Measurements from ENCODE around the gene NFASC.

The NFASC gene

DNA sequence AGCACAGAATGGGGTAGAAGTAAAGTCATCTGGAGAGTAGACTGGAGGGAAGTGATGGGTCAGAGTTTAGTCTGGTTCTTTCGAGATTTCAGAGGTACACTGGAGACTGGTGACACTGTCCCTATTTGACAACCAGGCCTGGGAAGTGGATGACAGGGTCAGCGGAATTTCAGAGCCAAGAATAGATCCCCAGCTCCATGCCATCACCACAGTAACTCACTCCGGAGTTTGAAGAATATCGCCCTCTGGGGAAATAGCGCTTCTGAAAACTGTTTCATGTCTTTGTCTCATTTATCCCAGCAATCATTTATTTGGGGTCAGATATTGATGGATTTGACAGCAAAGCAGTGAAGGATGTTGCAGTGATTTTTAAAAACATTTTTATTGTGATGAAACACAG, 7.6 kb upstream of the NFASC start:
- no peak for DNase-seq

DNA sequence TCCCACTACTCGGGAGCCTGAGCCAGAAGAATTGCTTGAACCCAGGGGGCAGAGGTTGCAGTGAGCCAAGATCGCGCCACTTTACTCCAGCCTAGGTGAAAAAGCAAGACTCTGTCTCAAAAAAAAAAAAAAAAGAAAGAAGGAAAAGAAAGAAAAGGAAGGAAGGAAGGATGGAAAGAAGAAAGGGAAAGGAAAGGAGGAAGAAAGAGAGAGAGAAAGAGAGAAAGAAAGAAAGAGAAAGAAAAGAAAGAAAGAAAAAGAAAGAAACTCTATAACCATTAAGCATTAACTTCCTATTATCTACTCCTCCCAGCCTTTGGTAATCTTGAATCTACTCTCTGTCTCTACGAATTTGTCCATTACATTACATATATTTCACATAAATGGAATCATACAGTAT, 6.9 kb upstream of the NFASC start:
- no peak for DNase-seq

DNA sequence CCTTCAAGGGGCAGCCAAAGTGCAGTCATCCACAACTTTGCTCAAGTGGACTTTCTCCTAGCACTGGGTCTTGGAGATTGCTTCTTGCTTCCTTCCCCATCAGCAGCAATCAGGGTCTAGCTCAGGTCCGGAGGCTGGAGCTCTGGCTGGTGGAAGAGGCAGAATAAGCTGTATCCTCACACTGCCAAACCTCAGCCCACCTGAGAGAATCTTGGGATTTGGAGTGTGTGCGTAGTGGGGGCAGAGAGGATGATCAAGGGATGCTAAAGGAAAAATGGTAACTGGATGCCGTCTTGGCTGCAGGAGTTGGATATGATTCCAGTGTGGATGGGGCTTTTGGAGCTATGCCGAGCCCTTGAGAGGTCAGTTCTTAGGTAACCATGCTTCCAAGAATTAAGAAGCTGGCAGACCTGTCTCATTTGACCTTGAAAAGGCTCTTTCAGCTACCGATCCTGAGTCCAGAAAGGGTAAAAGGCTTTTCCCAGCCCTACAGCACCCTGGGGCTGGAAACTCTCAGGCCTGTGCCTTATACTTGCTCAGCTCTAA, 4.5 kb upstream of the NFASC start:
- DNase-seq: no peak

DNA sequence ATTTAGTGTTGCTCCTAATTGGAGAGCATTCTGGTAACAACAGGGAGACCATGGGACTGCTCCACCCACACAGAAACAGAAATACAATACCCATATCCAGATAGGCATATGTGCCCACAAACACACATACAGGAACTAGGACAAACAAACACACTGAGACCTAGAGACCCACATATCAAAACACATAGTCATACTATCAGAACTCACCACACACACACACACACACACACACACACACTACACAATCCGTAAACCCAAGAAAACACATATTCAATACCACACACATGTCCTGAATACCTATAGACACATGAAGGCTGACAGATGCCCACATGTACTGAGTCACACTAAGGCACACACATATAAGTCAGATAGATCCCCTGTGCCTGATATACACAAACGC, 3.5 kb upstream of the NFASC start:
- no peak for DNase-seq

DNA sequence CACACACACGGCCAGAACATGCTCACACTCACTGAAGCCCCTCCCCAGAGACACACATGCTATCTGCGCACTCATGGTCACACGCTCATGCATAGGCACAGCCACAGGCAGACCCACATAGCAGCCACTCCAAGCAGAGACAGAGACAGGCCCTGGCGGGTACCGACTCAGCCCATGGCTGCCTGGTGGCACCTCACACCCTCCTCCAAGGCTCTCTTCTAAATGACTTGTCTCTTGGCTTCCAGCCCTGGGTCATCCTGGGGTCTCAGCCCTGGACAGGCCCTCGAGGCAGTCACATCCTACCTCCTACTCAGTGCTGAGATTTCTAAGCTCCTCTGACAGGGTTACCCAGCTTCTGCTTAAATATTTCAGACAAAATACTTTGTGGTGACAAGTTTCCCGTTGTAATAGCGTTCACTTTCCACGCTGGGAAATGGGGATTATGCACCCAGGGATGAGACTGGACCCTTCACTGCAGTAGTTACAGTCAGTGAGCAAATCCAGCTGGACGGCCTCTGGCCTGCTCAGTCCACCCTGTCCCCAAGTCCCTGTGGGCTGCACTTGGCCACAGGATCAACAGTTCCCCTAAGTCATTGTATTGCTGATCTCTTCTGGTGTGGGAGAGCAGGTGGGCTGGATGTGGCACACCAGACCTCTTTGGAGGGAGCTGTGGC, 2.9 kb upstream of the NFASC start:
- no peak for DNase-seq

DNA sequence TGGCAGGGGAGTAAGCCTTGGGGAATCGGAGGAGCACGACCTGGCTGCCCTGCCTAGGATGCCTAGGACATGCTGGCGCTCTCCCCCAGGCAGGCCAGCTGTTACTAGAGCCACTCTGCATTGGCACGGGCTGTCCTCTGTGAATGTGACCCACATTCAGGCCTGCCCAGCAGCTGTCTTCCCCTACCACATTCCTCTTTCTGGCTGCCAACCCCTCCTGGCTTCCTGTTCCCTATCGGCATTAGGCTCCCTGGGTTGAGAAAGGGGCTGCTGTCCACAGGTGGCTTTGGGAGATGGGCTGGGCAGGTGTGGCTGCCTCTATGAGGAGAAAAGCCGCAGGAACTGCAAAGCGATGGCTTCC, 2.3 kb upstream of the NFASC start:
- no peak for DNase-seq

DNA sequence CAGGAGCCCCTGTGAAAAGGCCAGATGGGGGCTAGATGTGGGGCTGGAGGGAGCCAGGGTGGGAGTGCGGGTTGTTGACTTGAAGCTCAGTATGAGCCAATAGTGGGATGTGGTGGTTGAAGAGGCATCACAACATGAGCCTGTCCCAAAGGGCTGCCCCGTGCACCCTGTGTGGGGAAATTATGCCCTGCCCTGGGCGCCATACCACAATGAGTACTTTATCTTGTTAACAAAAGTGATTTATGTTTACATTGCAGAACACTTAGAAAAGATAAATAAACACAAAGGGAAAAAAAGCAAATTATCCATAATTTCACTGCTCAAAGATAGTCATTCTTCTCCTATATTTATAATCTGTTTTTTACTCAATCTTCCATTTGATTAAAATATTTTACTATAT, 1.6 kb upstream of the NFASC start:
- no peak for DNase-seq

DNA sequence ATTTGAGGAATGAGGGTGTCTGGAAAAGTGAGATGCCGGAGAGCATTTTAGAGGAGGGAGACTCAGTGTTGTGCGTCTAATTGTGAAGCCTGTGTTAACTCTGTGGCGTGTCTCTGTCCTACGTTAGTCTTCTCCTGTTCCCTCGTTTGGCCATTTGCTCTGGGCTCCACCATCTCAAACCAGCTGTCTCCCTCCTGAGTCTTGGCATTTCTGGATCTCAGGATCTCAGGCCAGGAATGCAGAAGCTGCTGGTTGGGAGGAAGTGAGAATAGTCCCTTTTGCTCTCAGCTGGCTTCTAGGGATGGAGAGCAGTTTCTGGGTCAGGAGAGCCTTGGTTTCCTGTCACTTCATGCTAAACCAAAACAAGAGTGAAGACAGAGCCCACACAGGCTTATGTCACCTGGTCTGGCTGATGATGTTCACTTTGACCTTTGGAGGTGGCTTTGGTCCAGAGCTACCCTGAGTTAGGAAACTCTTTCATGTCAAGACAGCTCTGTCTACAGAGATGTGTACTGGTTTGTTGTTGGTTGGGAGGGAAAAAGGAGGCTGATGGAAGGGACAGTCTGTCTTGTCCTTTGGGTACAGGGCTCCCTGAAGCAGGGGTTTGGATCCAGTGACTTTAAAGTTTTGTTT, 859 bp downstream of the NFASC start:
- DNase-seq: no peak

DNA sequence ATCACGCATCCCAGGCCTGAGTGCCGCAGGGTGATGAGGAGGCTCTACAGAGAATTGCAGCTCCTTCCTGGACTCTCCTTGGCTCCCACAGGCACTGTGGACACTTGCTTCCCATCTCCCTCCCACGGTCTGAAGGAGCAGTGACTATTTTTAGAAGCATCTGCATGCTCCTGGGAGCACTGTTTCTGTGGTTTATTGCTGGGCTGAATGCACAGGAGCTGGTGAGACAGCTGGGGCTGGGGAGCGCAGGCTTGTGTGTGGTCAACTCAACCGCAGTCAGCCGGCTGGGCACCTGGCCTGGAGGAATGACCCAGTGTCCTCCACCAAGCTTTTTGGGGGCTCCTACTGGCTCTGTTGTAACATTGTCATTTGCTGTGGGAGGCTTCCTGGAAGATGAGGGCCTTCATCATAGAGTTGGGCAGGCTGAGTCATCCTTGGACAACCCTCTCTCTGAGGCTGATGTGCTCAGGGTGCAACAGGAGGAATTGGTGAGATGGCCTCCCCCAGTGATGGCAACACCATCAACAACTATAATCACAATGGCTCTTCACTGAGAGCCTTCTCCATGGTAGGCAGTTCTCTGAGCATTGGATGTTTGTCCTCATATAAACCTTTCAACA, 1.7 kb downstream of the NFASC start:
- DNase-seq: no peak

DNA sequence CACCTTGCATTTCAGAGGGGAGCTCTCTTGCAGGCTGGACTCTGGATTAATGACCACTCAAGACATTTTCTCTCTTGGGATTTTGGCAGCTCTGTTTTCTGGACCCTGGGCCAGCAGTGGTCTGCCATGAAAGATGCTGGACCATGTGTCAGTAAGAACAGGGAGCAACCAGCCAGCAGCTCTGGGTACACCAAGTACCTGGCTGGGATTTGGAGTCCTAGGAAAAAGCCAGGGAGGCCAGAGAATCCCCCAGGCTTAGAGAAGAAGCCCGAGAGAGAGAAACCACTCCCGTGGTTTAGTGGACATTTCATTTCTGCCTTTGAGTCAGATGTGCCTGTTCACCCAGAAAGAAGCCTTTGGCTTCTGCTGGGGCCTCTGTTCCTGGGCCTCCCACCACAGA, 2.5 kb downstream of the NFASC start:
- no peak for DNase-seq

DNA sequence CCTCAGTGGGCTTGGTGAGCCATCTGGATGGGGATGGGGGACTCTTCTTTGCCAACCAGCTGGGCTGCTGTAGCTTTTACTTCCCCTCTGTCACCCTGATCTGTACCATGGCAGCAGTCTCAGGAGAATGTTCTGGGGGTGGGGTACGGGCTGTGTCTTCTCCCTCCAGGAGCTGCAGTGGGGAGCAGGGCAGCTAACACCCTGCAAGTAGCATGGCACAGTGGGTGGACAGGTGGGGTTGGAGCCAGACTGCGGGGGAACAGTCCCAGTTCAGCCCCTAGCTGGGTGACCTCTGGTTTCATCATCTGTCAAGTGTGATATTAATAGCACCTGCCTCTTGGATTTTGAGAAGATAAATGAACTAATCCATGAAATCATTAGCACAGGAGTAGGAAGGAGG, 3.1 kb downstream of the NFASC start:
- no peak for DNase-seq

DNA sequence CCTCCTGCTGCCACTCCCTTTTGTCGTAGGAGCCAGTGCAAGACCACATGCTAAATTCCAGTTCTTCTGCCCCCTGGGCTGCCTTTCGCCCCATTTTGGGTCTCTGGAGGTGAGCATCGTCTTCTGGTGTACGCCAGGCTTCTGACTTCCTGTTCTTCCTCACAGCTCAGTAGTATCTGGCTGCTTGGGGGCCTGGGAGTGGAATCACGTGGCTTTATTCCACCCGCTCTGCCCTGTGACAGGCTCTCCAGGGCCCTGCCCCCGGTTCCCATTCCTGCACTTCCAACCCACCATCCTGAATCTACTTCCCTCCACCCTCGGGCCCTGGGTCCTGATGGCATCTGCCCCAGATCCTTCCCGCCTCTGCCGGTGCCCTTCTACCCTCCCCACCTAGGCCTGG, 3.6 kb downstream of the NFASC start:
- DNase-seq: no peak

DNA sequence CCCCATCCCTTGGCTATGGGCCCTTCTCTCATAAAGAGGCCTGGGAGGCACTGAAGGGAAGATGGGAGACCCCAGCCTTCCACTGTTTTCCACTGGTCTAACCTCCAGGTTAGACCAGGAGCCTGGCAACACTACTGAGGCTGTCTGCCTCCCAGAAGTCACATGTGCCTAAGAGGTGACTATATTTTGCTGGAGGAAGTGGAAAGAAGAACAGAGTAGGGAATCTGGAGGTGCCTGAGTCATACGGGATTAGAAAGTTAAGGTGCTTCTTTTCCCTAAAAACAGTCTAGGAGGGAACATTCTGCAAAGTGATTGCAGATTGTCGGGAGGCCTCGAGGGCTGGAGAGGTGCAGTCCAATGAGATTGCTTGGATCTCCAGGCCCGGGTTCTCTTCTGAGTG, 4.6 kb downstream of the NFASC start:
- no peak for DNase-seq

DNA sequence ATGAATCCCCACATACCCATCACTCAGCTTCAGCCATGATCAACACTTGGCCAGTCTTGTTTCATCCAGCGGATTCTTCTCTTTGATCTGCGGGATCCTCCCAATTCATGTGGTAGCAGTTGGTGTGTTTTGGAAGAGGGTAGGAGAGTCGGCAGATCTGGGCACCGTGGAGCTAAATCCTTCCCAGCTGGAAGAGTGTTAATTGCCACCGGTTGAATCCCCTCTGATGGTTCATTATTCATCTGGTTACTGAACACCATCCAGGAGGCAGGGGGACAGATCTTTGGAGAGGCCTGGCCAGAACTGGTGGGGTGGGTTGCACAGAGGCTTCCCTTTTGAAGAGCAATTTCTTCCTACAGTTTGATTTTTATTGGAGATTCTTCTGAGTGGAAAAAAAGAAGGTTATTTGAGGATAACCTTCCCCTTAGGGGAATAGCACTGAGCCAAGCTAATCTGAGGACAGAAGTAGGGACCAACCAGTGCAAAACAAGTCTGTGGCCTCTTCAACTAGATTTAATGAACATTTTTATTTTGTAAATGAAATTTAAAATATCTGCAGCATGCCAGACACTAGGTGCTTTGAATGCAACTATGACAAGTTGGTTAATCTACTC, 8.1 kb downstream of the NFASC start:
- DNase-seq: no peak

DNA sequence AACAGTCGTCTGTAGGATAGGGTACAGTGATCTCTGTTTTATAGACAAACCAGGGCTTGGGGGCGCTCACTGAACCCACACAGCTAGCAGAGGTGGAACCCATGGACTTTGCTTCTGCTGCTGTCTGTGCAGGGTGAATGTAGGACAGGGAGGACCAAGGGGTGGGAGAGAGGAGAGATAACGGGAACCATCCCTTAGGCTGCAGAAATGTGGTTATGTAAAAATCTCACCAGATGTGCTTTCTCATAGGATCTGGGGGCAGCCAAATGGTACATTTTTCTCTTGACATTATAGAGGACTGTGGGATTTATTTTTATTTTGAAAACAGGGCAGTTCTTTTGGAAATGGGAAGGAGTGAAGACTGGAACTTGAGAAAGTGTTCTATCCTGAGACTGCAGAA, 8.7 kb downstream of the NFASC start:
- no peak for DNase-seq

DNA sequence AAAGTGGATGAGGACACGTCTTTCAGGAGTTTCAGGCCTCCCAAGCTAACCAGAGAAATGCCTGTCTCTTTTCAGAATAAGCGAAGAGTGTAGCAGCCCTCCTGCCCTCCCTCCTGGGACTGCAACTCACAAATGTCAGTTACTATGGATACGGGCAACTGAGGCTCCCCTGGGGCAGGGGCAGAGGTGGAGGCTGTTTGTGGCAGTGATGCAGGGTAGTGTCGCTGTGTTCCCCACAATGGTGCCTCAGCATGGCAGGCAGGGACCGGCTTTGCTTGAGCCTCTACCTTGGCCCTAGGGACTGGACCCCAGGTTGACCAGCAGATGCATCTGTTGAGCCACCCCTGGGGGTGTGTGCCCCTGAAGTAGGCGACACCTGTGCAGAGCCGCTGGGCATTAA, 10.2 kb downstream of the NFASC start:
- no peak for DNase-seq

DNA sequence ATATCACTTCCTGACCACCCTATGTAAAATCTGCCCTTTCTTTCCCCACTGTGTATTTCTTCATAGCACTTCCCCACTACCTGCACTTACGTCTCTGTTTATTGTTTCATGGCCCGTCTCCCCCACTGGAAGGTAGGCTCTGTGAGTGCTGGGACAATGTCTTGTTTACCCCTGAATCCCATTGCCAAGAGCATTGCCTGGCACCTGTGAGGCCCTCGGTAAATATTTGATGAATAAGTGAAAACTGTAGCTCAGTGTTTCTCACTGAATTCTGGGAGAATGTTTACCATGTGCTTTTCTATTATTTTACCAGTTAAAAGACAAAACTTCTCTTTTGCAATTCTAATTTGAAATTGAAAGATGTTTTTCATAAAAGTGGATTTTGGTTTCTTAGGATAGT, 11.8 kb downstream of the NFASC start:
- DNase-seq: no peak

DNA sequence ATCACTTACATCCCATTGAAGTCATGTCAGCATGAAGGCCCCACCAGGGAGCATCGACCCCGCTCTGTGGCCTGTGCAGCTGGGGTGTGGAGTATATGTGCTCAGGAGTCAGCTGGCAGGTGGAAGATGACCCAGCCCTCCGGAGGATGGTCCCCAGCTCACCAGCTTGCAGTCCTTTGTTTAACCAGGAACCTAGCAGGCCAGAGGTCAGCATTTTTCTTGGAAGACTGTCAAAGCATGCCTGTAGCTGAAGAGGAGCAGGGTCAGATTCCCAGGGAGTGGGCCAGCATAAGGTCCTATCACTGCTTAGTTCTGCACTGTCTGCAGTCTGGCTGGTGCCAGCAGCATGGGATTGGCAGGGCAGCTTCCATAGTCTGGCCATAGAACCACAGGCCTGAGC, 12.7 kb downstream of the NFASC start:
- no peak for DNase-seq

DNA sequence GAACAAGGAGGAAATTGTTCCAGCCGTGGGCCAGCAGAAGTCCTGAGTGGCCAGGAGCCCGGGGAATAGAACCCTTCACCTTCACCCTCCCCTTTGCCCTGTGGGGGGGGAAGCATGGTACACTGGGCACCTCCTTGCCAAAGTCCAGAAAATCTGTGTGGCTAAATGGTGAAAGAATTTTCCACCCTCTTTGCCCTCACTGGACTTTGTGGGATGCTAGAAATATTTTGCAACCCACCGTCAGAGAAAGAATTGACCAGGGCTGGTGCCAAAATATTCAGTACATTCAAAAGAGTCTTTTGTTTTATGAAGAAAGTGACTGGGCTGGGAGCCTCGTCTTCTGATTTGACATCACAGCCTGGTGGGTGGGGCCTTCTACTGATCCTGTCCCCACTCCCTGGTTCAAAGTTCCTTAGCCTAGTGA, 14.6 kb downstream of the NFASC start:
- no peak for DNase-seq

DNA sequence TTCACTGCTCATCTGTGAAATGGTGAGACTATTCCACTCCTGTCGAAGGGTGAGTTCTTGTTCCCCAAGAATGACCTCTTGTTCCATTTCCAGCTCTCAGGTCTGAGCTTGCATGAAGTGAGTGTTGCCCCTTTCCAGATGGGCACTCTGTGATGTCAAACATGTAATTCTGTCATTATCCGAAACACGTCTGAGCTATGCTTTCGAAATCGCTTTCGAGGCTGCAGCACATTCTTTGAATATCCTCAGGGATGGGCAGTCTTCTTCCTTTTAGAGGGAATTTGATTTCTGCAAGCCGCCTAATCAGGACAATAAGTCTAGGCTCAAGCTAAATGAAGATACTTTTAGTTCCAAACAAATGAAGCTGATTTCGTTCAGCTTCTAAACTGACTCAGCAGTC, 15.1 kb downstream of the NFASC start:
- no peak for DNase-seq

DNA sequence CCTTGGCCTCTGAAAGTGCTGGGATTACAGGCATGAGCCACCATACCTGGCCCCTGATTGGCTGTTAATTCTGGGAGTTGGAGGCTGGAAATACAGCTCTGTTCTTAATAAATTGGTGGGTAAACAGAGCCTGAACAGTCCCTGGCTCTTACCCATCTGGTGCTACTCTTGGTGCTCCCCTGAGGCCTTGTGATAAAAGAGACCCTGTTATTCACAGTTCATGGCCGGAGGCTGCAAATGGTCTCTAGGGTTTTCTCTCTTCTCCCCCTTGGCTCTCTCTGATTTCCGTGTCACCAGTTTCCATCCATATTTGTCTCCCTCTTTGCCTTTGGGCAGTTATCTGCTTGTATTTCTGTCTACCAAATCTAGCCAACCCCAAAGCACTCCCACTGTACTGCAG, 17.2 kb downstream of the NFASC start:
- no peak for DNase-seq

DNA sequence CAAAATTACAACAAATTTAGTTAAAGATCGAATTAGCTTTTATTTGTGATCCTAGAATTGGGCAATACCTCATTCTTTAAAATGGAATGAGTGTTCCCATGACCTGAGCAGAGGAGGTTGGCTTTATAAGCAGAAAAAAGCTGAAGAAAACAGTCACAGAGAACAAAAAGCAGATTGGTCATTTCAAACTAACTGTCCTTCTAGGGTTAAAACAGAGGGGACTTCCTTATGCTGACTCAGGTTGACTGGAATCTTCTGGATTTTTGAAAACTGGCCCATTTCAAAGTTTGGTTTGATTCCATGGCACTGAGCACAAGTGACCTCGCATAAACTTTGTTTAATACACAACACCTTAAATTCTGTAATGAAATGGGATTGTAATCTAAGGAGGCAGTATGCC, 17.6 kb downstream of the NFASC start:
- DNase-seq: no peak

DNA sequence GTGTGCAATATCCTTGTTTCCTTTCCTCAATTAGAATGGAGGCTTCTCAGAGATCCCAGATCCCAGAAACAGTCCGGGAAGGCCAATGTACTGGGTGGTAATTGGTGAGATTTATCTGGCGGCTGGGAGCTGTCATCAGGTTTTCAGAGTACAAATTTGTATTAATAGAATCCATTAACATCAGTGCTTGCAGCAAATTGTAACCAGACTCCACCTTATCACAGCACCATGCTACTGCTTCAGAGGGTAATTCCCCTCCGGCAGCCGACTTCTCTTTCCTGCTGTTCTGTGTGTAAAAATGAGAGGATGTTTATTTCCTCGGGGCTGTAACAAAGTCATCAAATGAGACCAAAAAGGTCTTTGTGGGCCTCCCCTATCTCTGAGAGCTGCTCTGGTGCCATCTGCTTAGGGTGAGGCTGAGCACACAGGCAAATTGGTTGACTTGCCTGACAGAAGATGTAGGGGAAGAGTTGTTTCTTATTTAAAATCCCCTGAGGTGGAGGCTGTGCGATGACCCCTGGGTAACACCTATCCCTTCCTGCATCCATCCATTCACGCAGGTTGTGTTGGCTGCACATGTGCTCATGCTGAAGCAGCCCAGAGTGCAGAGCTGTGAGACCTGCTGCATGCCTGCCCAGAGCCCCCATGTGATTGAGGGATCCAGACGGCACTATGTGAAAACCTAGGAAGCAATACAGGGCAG, 19.2 kb downstream of the NFASC start:
- DNase-seq: no peak

DNA sequence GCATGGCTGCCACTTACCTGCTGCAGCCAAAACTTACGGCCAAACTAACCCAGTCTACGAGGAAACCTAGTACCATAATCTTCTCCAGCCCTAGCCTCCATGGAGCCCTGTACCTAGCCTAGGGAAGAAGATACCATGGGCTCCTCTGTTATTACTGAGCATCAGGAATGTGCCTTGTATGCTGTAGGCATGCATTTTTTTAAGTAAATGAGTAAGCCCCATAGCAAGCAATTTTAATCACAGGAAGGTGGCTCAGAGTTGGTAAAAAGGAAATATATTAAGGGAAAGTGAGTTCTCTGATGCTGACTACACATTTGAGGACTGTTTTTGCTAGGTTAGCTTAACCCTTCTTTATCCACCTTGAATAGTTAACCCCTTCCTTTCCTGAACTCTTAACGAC, 21.2 kb downstream of the NFASC start:
- DNase-seq: no peak
